ENCODE results near the gene UBAC2. TPM values are rescaled to one million over a fixed set of nuclear protein-coding genes. Genes with fewer than 3 reads are reported as not detected.

The UBAC2 gene
- total and polyA plus RNA-seq, 7 donors, result 31.8 to 73.9 (median 47.6) TPM

DNA sequence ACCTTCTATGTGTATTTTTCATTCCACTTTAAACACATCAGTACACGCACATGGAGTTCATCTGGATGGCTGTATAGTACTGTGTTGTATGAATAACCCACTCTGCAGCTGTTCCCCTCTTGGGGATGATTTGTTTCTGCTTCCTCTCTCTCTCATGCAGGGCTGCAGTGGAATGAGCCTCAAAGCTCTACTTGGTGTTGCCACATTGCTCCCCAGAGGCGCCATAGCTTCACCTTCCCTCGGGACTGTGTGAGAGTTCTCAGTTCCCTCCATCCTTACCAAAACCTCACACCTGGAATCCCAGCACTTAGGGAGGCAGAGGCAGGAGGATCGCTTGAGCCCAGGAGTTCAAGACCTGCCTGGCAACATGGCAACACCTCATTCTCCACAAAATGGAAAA, 134.9 kb downstream of the UBAC2 start:
- no peak for DNase-seq
- intact Hi-C loops (cut with DNase I), result no loop called here
- Histone ChIP-seq H3K27ac (no peak overlapping the region), H3K4me3 (no peak overlapping the region), H3K9me3 (no peaks in the 10 kb centered on the region), H3K4me1 (no peaks in the 10 kb centered on the region), H3K36me3 (peaks cover 0 to 5% (median 2%) of the 10 kb centered on the region in 4 donors), H3K27me3 (no peaks in the 10 kb centered on the region)
- 68 to 89% methylated on average over 4 of the region's 4 CpGs for WGBS, 2 donors
- TF ChIP-seq, protein P1, sequence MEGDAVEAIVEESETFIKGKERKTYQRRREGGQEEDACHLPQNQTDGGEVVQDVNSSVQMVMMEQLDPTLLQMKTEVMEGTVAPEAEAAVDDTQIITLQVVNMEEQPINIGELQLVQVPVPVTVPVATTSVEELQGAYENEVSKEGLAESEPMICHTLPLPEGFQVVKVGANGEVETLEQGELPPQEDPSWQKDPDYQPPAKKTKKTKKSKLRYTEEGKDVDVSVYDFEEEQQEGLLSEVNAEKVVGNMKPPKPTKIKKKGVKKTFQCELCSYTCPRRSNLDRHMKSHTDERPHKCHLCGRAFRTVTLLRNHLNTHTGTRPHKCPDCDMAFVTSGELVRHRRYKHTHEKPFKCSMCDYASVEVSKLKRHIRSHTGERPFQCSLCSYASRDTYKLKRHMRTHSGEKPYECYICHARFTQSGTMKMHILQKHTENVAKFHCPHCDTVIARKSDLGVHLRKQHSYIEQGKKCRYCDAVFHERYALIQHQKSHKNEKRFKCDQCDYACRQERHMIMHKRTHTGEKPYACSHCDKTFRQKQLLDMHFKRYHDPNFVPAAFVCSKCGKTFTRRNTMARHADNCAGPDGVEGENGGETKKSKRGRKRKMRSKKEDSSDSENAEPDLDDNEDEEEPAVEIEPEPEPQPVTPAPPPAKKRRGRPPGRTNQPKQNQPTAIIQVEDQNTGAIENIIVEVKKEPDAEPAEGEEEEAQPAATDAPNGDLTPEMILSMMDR (IDR thresholded peaks at IDR 0.05), result no peak
- TF ChIP-seq POLR2AphosphoS5 (IDR thresholded peaks at IDR 0.05) (no peak), POLR2A (IDR thresholded peaks at IDR 0.05) (no peak), EP300 (IDR thresholded peaks at IDR 0.05) (no peak)

DNA sequence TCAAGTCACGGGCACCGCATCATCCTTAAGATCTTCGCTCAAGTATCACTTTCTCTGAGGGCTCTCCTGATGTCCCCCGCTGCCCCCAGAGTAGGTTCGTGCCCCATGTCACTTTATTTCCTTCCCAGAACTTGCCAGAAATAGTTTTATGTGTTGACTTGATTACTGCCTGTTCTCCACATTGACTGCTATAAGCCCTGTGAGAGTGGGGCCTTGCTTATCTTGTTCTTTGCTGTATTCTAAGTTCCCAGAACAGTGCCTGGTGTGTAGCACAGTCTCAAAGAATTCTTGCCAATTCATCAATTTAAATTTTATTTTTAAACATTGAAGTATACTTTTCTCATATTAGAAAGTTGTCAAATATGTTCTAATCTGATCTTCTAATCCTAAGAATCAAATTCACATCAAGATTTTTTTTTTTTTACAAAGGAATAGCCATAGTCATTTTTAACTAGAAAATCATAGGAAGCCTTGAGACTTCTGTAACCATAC, 138.6 kb downstream of the UBAC2 start:
- H3K36me3 ChIP-seq, result peaks cover 0 to 38% (median 10%) of the 10 kb centered on the region in 4 donors
- H3K27ac ChIP-seq, result no peak overlapping the region
- no peaks in the 10 kb centered on the region for H3K9me3 ChIP-seq
- intact Hi-C loops (cut with DNase I), result no loop called here
- no peak for DNase-seq
- TF ChIP-seq POLR2AphosphoS5 (IDR thresholded peaks at IDR 0.05) (no peak), EP300 (IDR thresholded peaks at IDR 0.05) (no peak), POLR2A (IDR thresholded peaks at IDR 0.05) (no peak)
- TF ChIP-seq, protein P1 (IDR thresholded peaks at IDR 0.05), result no peak
- no peak overlapping the region for H3K4me3 ChIP-seq
- H3K27me3 ChIP-seq, result no peaks in the 10 kb centered on the region
- whole genome bisulfite sequencing, 2 donors, result 90 to 92% methylated on average over 5 of the region's 5 CpGs
- H3K4me1 ChIP-seq, result no peaks in the 10 kb centered on the region

DNA sequence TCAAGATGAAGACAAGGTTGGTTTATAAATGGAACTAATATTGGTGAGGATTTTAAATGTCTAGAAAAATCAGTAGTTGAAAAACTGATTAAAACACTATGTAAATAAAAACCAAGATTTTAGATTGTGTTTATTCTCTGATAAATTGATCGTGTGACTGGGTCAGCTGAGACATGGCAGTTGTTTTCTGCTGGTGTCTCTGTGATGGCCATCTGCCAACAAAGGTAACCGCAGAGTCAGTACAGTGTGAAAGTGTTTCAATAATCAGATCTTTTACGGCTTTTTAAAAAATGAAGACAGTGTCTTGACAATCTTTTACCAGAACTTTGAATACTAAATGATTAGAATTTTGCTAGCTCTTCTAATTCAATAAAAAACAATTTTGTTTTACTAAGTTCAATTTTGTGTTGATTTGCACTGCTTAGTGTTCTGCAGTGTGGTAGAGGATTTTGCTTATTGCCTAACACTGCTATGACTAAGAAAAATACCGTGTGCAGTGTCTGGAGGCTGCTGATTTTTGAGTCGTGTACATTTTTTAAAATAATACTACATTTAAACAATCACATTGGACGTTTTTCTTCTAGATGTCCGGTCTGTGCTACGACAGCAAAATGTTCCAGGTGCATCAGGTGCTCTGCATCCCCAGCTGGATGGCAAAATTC, 139.2 kb downstream of the UBAC2 start:
- H3K4me1 ChIP-seq, result no peaks in the 10 kb centered on the region
- peaks cover 0 to 43% (median 10%) of the 10 kb centered on the region in 4 donors for H3K36me3 ChIP-seq
- TF ChIP-seq, protein P1 (IDR thresholded peaks at IDR 0.05), result no peak
- TF ChIP-seq POLR2AphosphoS5 (IDR thresholded peaks at IDR 0.05) (no peak), POLR2A (IDR thresholded peaks at IDR 0.05) (no peak), EP300 (IDR thresholded peaks at IDR 0.05) (no peak)
- no peaks in the 10 kb centered on the region for H3K9me3 ChIP-seq
- no peak overlapping the region for H3K27ac ChIP-seq
- intact Hi-C loops (cut with DNase I), result no loop called here
- WGBS, 2 donors, result 79 to 82% methylated on average over 8 of the region's 8 CpGs
- no peak for DNase-seq
- H3K27me3 ChIP-seq, result no peaks in the 10 kb centered on the region
- H3K4me3 ChIP-seq, result no peak overlapping the region

DNA sequence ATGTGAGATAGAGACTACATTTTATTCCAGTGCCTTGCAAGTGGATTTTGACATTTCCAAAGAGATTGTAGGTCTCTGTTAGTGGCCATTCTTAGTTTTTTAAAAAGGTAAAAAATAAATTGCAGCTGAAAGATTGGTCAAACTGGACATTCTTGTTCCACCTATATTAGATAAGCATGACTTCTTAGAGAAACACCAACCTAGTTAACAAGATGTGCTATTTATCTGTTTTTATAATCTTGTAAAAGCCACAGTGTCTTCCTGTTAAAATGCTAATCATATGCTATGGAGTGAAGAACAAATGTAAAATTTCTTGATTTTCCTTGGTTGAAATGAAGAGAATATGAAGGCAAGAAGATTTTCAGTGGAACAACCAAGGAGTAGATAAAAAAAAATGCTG, 140.0 kb downstream of the UBAC2 start:
- no peaks in the 10 kb centered on the region for H3K9me3 ChIP-seq
- peaks cover 0 to 45% (median 10%) of the 10 kb centered on the region in 4 donors for H3K36me3 ChIP-seq
- DNase-seq, result no peak
- no peaks in the 10 kb centered on the region for H3K4me1 ChIP-seq
- intact Hi-C loops (cut with DNase I), result no loop called here
- no peak overlapping the region for H3K27ac ChIP-seq
- H3K4me3 ChIP-seq, result no peak overlapping the region
- no peaks in the 10 kb centered on the region for H3K27me3 ChIP-seq
- TF ChIP-seq POLR2A (IDR thresholded peaks at IDR 0.05), result no peak
- TF ChIP-seq POLR2AphosphoS5 (IDR thresholded peaks at IDR 0.05), result no peak
- TF ChIP-seq EP300 (IDR thresholded peaks at IDR 0.05), result no peak
- TF ChIP-seq, protein P1 (IDR thresholded peaks at IDR 0.05), result no peak

Data from sigmoid colon (tissue), 7 donors.